GM23338 (cell line): ENCODE measurements around the gene SORBS1. TPM values are rescaled to one million over a fixed set of nuclear protein-coding genes. Genes with fewer than 3 reads are reported as not detected.

Experiments
- ATAC-seq: fragments of 200-7000 bp; cut with Tn5 transposase; 3 replicates; pipeline ENCODE4 v1.9.1; 2020
- DNase-seq: peaks from one replicate; pipeline ENCODE4 v3.0.0-alpha.2; 2015; ENCODE audit warnings: low spot score
- H2AFZ ChIP-seq: fragments of 200-600 bp; sonication (generic); 2 replicates; pipeline ENCODE4 v1.8.0; 2016; ENCODE audit warnings: antibody characterized with exemption, mild to moderate bottlenecking, moderate library complexity
- H3F3A ChIP-seq: fragments of 200-600 bp; sonication (generic); replicated peaks from 2 replicates; pipeline ENCODE4 v1.8.0; 2017; ENCODE audit warnings: antibody characterized with exemption, mixed run types, low read depth
- H3K27ac ChIP-seq: fragments of 200-600 bp; sonication (generic); 2 replicates; pipeline ENCODE4 v1.6.1; 2016; ENCODE audit warnings: low read depth
- H3K27me3 ChIP-seq: fragments of 200-600 bp; sonication (generic); 2 replicates; pipeline ENCODE4 v1.8.0; 2016; ENCODE audit warnings: mild to moderate bottlenecking, mixed run types, moderate library complexity; ENCODE audit not compliant: insufficient read depth
- H3K36me3 ChIP-seq: fragments of 200-600 bp; sonication (generic); 2 replicates; pipeline ENCODE4 v1.8.0; 2016; ENCODE audit warnings: mild to moderate bottlenecking; ENCODE audit not compliant: insufficient read depth
- H3K4me1 ChIP-seq: fragments of 200-600 bp; sonication (generic); 2 replicates; pipeline ENCODE4 v1.8.0; 2016; ENCODE audit warnings: mild to moderate bottlenecking, moderate library complexity; ENCODE audit not compliant: insufficient read depth
- H3K4me2 ChIP-seq: fragments of 200-600 bp; sonication (generic); 2 replicates; pipeline ENCODE4 v1.7.1; 2017; ENCODE audit warnings: mixed run types
- H3K4me3 ChIP-seq: fragments of 200-600 bp; sonication (generic); 2 replicates; pipeline ENCODE4 v1.6.1; 2016; ENCODE audit warnings: mixed run types
- H3K79me2 ChIP-seq: fragments of 200-600 bp; sonication (generic); replicated peaks from 2 replicates; pipeline ENCODE4 v1.8.0; 2017; ENCODE audit warnings: mild to moderate bottlenecking; ENCODE audit not compliant: insufficient read depth
- H3K9me2 ChIP-seq: fragments of 200-600 bp; sonication (generic); 2 replicates; pipeline ENCODE4 v1.8.0; 2017; ENCODE audit not compliant: insufficient read depth
- H4K20me1 ChIP-seq: fragments of 200-600 bp; sonication (generic); replicated peaks from 2 replicates; pipeline ENCODE4 v1.8.0; 2017; ENCODE audit warnings: mild to moderate bottlenecking; ENCODE audit not compliant: insufficient read depth
- H3K27ac Mint-ChIP-seq: 2 replicates; pipeline ENCODE4 v1.8.0; 2020; ENCODE audit warnings: inconsistent platforms, mild to moderate bottlenecking, moderate library complexity, mixed read lengths
- H3K27me3 Mint-ChIP-seq: 3 replicates; pipeline ENCODE4 v1.8.0; 2022; ENCODE audit warnings: low read depth, mild to moderate bottlenecking, moderate library complexity, mixed read lengths, inconsistent platforms; ENCODE audit not compliant: insufficient read depth, poor library complexity
- H3K36me3 Mint-ChIP-seq: 3 replicates; pipeline ENCODE4 v1.8.0; 2021; ENCODE audit warnings: low read depth, mild to moderate bottlenecking, inconsistent platforms, moderate library complexity, mixed read lengths
- H3K4me1 Mint-ChIP-seq: 3 replicates; pipeline ENCODE4 v1.8.0; 2020; ENCODE audit warnings: mild to moderate bottlenecking, inconsistent platforms, mixed read lengths
- H3K4me3 Mint-ChIP-seq: 3 replicates; pipeline ENCODE4 v1.8.0; 2021; ENCODE audit warnings: moderate library complexity, mild to moderate bottlenecking, inconsistent platforms, mixed read lengths
- H3K9me3 Mint-ChIP-seq: 3 replicates; pipeline ENCODE4 v1.8.0; 2020; ENCODE audit warnings: moderate library complexity, mild to moderate bottlenecking, inconsistent platforms, mixed read lengths
- CREB1 ChIP-seq: fragments of 250-450 bp; sonication (Bioruptor Pico); IDR thresholded peaks from 2 replicates; pipeline ENCODE4 v1.5.0; 2020; ENCODE audit warnings: low read depth, mild to moderate bottlenecking, moderate library complexity
- EZH2 ChIP-seq: fragments of 200-600 bp; sonication (generic); IDR thresholded peaks from one replicate; pipeline ENCODE4 v1.8.0; 2017; ENCODE audit warnings: antibody characterized with exemption, mild to moderate bottlenecking, low read depth; ENCODE audit not compliant: unreplicated experiment
- EZH2phosphoT487 ChIP-seq: fragments of 200-600 bp; sonication (generic); IDR thresholded peaks from one replicate; pipeline ENCODE4 v1.8.1; 2018; ENCODE audit warnings: antibody characterized with exemption; ENCODE audit not compliant: unreplicated experiment
- JUNB ChIP-seq: IDR thresholded peaks from one replicate; pipeline ENCODE4 v1.6.1; 2016; ENCODE audit warnings: antibody characterized with exemption; ENCODE audit not compliant: unreplicated experiment
- NANOG ChIP-seq: IDR thresholded peaks from 2 replicates; pipeline ENCODE4 v1.6.1; 2016; ENCODE audit warnings: antibody characterized with exemption, borderline replicate concordance
- POLR2AphosphoS5 ChIP-seq: IDR thresholded peaks from 2 replicates; pipeline ENCODE4 v1.6.1; 2016; ENCODE audit warnings: antibody characterized with exemption, low read depth
- STAT1 ChIP-seq: IDR thresholded peaks from one replicate; pipeline ENCODE4 v1.6.1; 2016; ENCODE audit warnings: antibody characterized with exemption; ENCODE audit not compliant: unreplicated experiment
- ZNF114 ChIP-seq: fragments of 250-450 bp; sonication (Bioruptor Pico); IDR thresholded peaks from 2 replicates; pipeline ENCODE4 v1.5.0; 2020; ENCODE audit warnings: mild to moderate bottlenecking, moderate library complexity
- ZNF331 ChIP-seq: fragments of 250-450 bp; sonication (Bioruptor Pico); IDR thresholded peaks from 2 replicates; pipeline ENCODE4 v1.5.0; 2020; ENCODE audit warnings: low read depth, mild to moderate bottlenecking, moderate library complexity
- polyA plus RNA-seq: library from polyadenylated mRNA; unstranded; fragments of >200 nt; fragmentation: Nextera tagmentation; extraction: Ambion mirVana; gene quantifications from 2 replicates; pipeline ENCODE4 v1.2.1, GENCODE V29; 2016
- total RNA-seq: library from RNA; depleted of rRNA; stranded (reverse); fragments of >200 nt; shearing (Covaris generic); gene quantifications from 2 replicates; pipeline ENCODE4 v1.2.3, GENCODE V29; 2014
- TF ChIP-seq, protein P1 (sequence below): IDR thresholded peaks from 2 replicates; pipeline ENCODE4 v1.6.1; 2016; ENCODE audit warnings: antibody characterized with exemption
- TF ChIP-seq, protein P2 (sequence below): IDR thresholded peaks from one replicate; pipeline ENCODE4 v1.6.1; 2018; ENCODE audit warnings: antibody characterized with exemption; ENCODE audit not compliant: unreplicated experiment
- TF ChIP-seq, protein P3 (sequence below): fragments of 250-450 bp; sonication (Bioruptor Pico); IDR thresholded peaks from 2 replicates; pipeline ENCODE4 v1.5.0; 2020; ENCODE audit warnings: mild to moderate bottlenecking, moderate library complexity
- TF ChIP-seq, protein P4 (sequence below), 2 experiments: fragments of 200-600 bp in 1 of 2; sonication (generic) in 1 of 2; conservative IDR thresholded peaks; 2 replicates each; pipeline versions ENCODE4 v1.5.1 to v1.6.1; 2016 to 2017; ENCODE audit warnings: antibody characterized with exemption in 2 of 2, low read depth in 2 of 2, mild to moderate bottlenecking in 2 of 2, moderate library complexity in 1 of 2

The SORBS1 gene
- total and polyA plus RNA-seq, 2 experiments from 2014 or later: 47.7 to 51.5 TPM

GRCh38 chr10:95364342-95364741, 196.8 kb downstream of the SORBS1 start:
- Histone ChIP-seq H3K27ac (peak overlapping the region; percentile 67; the same call in 1 of the 2 replicates), H3K27me3 (no peaks in the 10 kb centered on the region), H2AFZ (no peak overlapping the region), H4K20me1 (no peaks in the 10 kb centered on the region), H3K9me2 (no peaks in the 10 kb centered on the region), H3K4me1 (no peaks in the 10 kb centered on the region), H3K4me2 (no peak overlapping the region), H3K36me3 (no peaks in the 10 kb centered on the region), H3F3A (no peaks in the 10 kb centered on the region), H3K4me3 (no peak overlapping the region), H3K79me2 (no peaks in the 10 kb centered on the region)
- H3K27me3 Mint-ChIP-seq: peaks cover 4% of the 10 kb centered on the region
- TF ChIP-seq STAT1 (no peak), ZNF331 (no peak), JUNB (no peak), EZH2phosphoT487 (no peak), NANOG (no peak), POLR2AphosphoS5 (no peak), CREB1 (no peak), EZH2 (no peak), ZNF114 (CRISPR knock-in tag) (no peak)
- TF ChIP-seq, protein P1, sequence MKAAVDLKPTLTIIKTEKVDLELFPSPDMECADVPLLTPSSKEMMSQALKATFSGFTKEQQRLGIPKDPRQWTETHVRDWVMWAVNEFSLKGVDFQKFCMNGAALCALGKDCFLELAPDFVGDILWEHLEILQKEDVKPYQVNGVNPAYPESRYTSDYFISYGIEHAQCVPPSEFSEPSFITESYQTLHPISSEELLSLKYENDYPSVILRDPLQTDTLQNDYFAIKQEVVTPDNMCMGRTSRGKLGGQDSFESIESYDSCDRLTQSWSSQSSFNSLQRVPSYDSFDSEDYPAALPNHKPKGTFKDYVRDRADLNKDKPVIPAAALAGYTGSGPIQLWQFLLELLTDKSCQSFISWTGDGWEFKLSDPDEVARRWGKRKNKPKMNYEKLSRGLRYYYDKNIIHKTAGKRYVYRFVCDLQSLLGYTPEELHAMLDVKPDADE: no peak
- TF ChIP-seq, protein P2, sequence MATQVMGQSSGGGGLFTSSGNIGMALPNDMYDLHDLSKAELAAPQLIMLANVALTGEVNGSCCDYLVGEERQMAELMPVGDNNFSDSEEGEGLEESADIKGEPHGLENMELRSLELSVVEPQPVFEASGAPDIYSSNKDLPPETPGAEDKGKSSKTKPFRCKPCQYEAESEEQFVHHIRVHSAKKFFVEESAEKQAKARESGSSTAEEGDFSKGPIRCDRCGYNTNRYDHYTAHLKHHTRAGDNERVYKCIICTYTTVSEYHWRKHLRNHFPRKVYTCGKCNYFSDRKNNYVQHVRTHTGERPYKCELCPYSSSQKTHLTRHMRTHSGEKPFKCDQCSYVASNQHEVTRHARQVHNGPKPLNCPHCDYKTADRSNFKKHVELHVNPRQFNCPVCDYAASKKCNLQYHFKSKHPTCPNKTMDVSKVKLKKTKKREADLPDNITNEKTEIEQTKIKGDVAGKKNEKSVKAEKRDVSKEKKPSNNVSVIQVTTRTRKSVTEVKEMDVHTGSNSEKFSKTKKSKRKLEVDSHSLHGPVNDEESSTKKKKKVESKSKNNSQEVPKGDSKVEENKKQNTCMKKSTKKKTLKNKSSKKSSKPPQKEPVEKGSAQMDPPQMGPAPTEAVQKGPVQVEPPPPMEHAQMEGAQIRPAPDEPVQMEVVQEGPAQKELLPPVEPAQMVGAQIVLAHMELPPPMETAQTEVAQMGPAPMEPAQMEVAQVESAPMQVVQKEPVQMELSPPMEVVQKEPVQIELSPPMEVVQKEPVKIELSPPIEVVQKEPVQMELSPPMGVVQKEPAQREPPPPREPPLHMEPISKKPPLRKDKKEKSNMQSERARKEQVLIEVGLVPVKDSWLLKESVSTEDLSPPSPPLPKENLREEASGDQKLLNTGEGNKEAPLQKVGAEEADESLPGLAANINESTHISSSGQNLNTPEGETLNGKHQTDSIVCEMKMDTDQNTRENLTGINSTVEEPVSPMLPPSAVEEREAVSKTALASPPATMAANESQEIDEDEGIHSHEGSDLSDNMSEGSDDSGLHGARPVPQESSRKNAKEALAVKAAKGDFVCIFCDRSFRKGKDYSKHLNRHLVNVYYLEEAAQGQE: no peak
- TF ChIP-seq, protein P3, sequence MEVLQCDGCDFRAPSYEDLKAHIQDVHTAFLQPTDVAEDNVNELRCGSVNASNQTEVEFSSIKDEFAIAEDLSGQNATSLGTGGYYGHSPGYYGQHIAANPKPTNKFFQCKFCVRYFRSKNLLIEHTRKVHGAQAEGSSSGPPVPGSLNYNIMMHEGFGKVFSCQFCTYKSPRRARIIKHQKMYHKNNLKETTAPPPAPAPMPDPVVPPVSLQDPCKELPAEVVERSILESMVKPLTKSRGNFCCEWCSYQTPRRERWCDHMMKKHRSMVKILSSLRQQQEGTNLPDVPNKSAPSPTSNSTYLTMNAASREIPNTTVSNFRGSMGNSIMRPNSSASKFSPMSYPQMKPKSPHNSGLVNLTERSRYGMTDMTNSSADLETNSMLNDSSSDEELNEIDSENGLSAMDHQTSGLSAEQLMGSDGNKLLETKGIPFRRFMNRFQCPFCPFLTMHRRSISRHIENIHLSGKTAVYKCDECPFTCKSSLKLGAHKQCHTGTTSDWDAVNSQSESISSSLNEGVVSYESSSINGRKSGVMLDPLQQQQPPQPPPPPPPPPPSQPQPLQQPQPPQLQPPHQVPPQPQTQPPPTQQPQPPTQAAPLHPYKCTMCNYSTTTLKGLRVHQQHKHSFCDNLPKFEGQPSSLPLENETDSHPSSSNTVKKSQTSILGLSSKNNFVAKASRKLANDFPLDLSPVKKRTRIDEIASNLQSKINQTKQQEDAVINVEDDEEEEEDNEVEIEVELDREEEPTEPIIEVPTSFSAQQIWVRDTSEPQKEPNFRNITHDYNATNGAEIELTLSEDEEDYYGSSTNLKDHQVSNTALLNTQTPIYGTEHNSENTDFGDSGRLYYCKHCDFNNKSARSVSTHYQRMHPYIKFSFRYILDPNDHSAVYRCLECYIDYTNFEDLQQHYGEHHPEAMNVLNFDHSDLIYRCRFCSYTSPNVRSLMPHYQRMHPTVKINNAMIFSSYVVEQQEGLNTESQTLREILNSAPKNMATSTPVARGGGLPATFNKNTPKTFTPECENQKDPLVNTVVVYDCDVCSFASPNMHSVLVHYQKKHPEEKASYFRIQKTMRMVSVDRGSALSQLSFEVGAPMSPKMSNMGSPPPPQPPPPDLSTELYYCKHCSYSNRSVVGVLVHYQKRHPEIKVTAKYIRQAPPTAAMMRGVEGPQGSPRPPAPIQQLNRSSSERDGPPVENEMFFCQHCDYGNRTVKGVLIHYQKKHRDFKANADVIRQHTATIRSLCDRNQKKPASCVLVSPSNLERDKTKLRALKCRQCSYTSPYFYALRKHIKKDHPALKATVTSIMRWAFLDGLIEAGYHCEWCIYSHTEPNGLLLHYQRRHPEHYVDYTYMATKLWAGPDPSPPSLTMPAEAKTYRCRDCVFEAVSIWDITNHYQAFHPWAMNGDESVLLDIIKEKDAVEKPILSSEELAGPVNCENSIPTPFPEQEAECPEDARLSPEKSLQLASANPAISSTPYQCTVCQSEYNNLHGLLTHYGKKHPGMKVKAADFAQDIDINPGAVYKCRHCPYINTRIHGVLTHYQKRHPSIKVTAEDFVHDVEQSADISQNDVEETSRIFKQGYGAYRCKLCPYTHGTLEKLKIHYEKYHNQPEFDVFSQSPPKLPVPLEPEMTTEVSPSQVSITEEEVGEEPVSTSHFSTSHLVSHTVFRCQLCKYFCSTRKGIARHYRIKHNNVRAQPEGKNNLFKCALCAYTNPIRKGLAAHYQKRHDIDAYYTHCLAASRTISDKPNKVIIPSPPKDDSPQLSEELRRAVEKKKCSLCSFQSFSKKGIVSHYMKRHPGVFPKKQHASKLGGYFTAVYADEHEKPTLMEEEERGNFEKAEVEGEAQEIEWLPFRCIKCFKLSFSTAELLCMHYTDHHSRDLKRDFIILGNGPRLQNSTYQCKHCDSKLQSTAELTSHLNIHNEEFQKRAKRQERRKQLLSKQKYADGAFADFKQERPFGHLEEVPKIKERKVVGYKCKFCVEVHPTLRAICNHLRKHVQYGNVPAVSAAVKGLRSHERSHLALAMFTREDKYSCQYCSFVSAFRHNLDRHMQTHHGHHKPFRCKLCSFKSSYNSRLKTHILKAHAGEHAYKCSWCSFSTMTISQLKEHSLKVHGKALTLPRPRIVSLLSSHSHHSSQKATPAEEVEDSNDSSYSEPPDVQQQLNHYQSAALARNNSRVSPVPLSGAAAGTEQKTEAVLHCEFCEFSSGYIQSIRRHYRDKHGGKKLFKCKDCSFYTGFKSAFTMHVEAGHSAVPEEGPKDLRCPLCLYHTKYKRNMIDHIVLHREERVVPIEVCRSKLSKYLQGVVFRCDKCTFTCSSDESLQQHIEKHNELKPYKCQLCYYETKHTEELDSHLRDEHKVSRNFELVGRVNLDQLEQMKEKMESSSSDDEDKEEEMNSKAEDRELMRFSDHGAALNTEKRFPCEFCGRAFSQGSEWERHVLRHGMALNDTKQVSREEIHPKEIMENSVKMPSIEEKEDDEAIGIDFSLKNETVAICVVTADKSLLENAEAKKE (CRISPR knock-in tag): no peak
- TF ChIP-seq, protein P4, sequence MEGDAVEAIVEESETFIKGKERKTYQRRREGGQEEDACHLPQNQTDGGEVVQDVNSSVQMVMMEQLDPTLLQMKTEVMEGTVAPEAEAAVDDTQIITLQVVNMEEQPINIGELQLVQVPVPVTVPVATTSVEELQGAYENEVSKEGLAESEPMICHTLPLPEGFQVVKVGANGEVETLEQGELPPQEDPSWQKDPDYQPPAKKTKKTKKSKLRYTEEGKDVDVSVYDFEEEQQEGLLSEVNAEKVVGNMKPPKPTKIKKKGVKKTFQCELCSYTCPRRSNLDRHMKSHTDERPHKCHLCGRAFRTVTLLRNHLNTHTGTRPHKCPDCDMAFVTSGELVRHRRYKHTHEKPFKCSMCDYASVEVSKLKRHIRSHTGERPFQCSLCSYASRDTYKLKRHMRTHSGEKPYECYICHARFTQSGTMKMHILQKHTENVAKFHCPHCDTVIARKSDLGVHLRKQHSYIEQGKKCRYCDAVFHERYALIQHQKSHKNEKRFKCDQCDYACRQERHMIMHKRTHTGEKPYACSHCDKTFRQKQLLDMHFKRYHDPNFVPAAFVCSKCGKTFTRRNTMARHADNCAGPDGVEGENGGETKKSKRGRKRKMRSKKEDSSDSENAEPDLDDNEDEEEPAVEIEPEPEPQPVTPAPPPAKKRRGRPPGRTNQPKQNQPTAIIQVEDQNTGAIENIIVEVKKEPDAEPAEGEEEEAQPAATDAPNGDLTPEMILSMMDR (conservative IDR thresholded peaks at IDR 0.05; ENCODE audit: low read depth in 2 of 2): no peak
- no peak overlapping the region for H3K27ac Mint-ChIP-seq
- no peak overlapping the region for H3K4me3 Mint-ChIP-seq
- ATAC-seq (no peak), DNase-seq (no peak)
- H3K9me3 Mint-ChIP-seq: no peaks in the 10 kb centered on the region
- H3K4me1 Mint-ChIP-seq: peaks cover 6% of the 10 kb centered on the region; the same call in 1 of the 3 replicates
- H3K36me3 Mint-ChIP-seq: no peaks in the 10 kb centered on the region
